Measurements from ENCODE around the gene PTGFRN.

Gene PTGFRN

GRCh38 chr1:116956378-116956777 lies 46.7 kb downstream of the PTGFRN start:
- no peaks in the 10 kb centered on the region for H3K9me3 ChIP-seq (ENCODE audit: control insufficient read depth, insufficient read depth, low read length)
- H3K4me3 ChIP-seq (ENCODE audit: low read depth, low read length), result no peak overlapping the region
- H3K4me1 ChIP-seq (ENCODE audit: control insufficient read depth, insufficient read depth, low read length), result peaks cover 10% of the 10 kb centered on the region
- no peak overlapping the region for H3K27ac ChIP-seq (ENCODE audit: low read depth, low read length)
- H3K9ac ChIP-seq (ENCODE audit: low read depth, low read length), result no peak overlapping the region
- no peaks in the 10 kb centered on the region for H3K27me3 ChIP-seq (ENCODE audit: control insufficient read depth, insufficient read depth, low read length)
- peaks cover 9% of the 10 kb centered on the region for H3K36me3 ChIP-seq (ENCODE audit: control insufficient read depth, insufficient read depth, low read length)

DNA sequence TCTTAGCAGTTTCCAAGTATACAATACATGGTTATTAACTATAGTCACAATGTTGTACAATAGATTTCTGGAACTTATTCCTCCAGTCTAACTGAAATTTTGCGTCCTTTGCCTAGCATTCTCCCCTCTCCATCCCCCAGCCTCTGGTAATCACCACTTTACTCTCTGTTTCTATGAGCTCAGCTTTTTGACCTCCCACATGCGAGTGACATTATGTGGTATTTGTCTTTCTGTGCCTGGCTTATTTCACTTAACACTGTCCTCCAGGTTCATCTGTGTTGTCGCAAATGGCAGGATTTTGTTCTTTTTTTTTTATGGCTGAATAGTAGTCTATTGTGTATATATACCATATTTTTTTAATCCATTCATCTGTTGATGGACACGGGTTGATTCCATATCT lies 47.9 kb downstream of the PTGFRN start:
- H3K9ac ChIP-seq (ENCODE audit: low read depth, low read length), result no peak overlapping the region
- no peak overlapping the region for H3K27ac ChIP-seq (ENCODE audit: low read depth, low read length)
- H3K36me3 ChIP-seq (ENCODE audit: control insufficient read depth, insufficient read depth, low read length), result peaks cover 16% of the 10 kb centered on the region
- H3K27me3 ChIP-seq (ENCODE audit: control insufficient read depth, insufficient read depth, low read length), result no peaks in the 10 kb centered on the region
- peaks cover 10% of the 10 kb centered on the region for H3K4me1 ChIP-seq (ENCODE audit: control insufficient read depth, insufficient read depth, low read length)
- H3K9me3 ChIP-seq (ENCODE audit: control insufficient read depth, insufficient read depth, low read length), result no peaks in the 10 kb centered on the region
- no peak overlapping the region for H3K4me3 ChIP-seq (ENCODE audit: low read depth, low read length)

GRCh38 chr1:116958110-116958509 lies 48.4 kb downstream of the PTGFRN start:
- Histone ChIP-seq H3K36me3 (ENCODE audit: control insufficient read depth, insufficient read depth, low read length) (peaks cover 16% of the 10 kb centered on the region), H3K4me1 (ENCODE audit: control insufficient read depth, insufficient read depth, low read length) (peaks cover 10% of the 10 kb centered on the region), H3K9ac (ENCODE audit: low read depth, low read length) (no peak overlapping the region), H3K4me3 (ENCODE audit: low read depth, low read length) (no peak overlapping the region), H3K27ac (ENCODE audit: low read depth, low read length) (no peak overlapping the region), H3K27me3 (ENCODE audit: control insufficient read depth, insufficient read depth, low read length) (no peaks in the 10 kb centered on the region), H3K9me3 (ENCODE audit: control insufficient read depth, insufficient read depth, low read length) (no peaks in the 10 kb centered on the region)

DNA sequence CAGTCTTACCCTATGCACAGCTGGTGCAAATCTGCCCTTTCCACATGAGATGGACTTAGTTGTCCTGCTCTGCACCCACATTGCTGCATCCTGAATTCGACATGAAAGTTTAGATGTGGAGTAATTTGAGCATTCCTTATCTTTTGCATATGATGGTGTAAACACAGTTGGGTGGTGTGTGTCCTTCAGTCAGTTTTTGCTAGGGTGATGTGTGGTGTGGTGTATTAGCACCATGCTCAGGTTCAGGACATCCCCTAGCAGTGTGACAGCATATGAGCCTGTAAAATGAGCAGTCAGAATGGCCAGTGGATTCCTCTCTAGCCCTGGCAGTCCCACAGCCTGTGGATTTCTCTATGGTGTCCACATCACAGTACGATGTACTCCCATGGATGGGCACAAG lies 49.3 kb downstream of the PTGFRN start:
- Histone ChIP-seq H3K9ac (ENCODE audit: low read depth, low read length) (no peak overlapping the region), H3K4me3 (ENCODE audit: low read depth, low read length) (no peak overlapping the region), H3K4me1 (ENCODE audit: control insufficient read depth, insufficient read depth, low read length) (peaks cover 10% of the 10 kb centered on the region), H3K9me3 (ENCODE audit: control insufficient read depth, insufficient read depth, low read length) (no peaks in the 10 kb centered on the region), H3K27ac (ENCODE audit: low read depth, low read length) (no peak overlapping the region), H3K36me3 (ENCODE audit: control insufficient read depth, insufficient read depth, low read length) (peaks cover 16% of the 10 kb centered on the region), H3K27me3 (ENCODE audit: control insufficient read depth, insufficient read depth, low read length) (no peaks in the 10 kb centered on the region)

GRCh38 chr1:116961606-116962005 lies 51.9 kb downstream of the PTGFRN start:
- H3K27ac ChIP-seq (ENCODE audit: low read depth, low read length), result no peak overlapping the region
- H3K4me3 ChIP-seq (ENCODE audit: low read depth, low read length), result no peak overlapping the region
- H3K27me3 ChIP-seq (ENCODE audit: control insufficient read depth, insufficient read depth, low read length), result no peaks in the 10 kb centered on the region
- H3K36me3 ChIP-seq (ENCODE audit: control insufficient read depth, insufficient read depth, low read length), result peaks cover 31% of the 10 kb centered on the region
- no peaks in the 10 kb centered on the region for H3K9me3 ChIP-seq (ENCODE audit: control insufficient read depth, insufficient read depth, low read length)
- H3K9ac ChIP-seq (ENCODE audit: low read depth, low read length), result no peak overlapping the region
- H3K4me1 ChIP-seq (ENCODE audit: control insufficient read depth, insufficient read depth, low read length), result no peaks in the 10 kb centered on the region

GRCh38 chr1:116962987-116963639 lies 53.4 kb downstream of the PTGFRN start:
- Histone ChIP-seq H3K36me3 (ENCODE audit: control insufficient read depth, insufficient read depth, low read length) (peaks cover 43% of the 10 kb centered on the region), H3K27ac (ENCODE audit: low read depth, low read length) (no peak overlapping the region), H3K4me3 (ENCODE audit: low read depth, low read length) (no peak overlapping the region), H3K9ac (ENCODE audit: low read depth, low read length) (no peak overlapping the region), H3K4me1 (ENCODE audit: control insufficient read depth, insufficient read depth, low read length) (no peaks in the 10 kb centered on the region), H3K27me3 (ENCODE audit: control insufficient read depth, insufficient read depth, low read length) (no peaks in the 10 kb centered on the region), H3K9me3 (ENCODE audit: control insufficient read depth, insufficient read depth, low read length) (no peaks in the 10 kb centered on the region)

DNA sequence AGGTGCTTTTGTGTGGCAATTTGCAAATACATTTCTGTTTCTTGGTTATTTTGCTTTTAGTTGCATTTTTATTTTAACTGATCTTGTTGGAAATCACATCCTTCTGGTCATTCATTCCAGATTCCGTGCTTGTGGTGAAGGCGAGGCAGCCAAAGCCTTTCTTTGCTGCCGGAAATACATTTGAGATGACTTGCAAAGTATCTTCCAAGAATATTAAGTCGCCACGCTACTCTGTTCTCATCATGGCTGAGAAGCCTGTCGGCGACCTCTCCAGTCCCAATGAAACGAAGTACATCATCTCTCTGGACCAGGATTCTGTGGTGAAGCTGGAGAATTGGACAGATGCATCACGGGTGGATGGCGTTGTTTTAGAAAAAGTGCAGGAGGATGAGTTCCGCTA lies 57.1 kb downstream of the PTGFRN start:
- Histone ChIP-seq H3K36me3 (ENCODE audit: control insufficient read depth, insufficient read depth, low read length) (peaks cover 42% of the 10 kb centered on the region), H3K4me1 (ENCODE audit: control insufficient read depth, insufficient read depth, low read length) (no peaks in the 10 kb centered on the region), H3K4me3 (ENCODE audit: low read depth, low read length) (no peak overlapping the region), H3K27ac (ENCODE audit: low read depth, low read length) (no peak overlapping the region), H3K27me3 (ENCODE audit: control insufficient read depth, insufficient read depth, low read length) (no peaks in the 10 kb centered on the region), H3K9ac (ENCODE audit: low read depth, low read length) (no peak overlapping the region), H3K9me3 (ENCODE audit: control insufficient read depth, insufficient read depth, low read length) (no peaks in the 10 kb centered on the region)

GRCh38 chr1:116968724-116969123 lies 59.0 kb downstream of the PTGFRN start:
- Histone ChIP-seq H3K4me1 (ENCODE audit: control insufficient read depth, insufficient read depth, low read length) (no peaks in the 10 kb centered on the region), H3K36me3 (ENCODE audit: control insufficient read depth, insufficient read depth, low read length) (peaks cover 36% of the 10 kb centered on the region), H3K9me3 (ENCODE audit: control insufficient read depth, insufficient read depth, low read length) (0 out of 2 replicates have a peak, but pooled peaks cover 2% of the 10 kb centered on the region), H3K27me3 (ENCODE audit: control insufficient read depth, insufficient read depth, low read length) (no peaks in the 10 kb centered on the region), H3K4me3 (ENCODE audit: low read depth, low read length) (no peak overlapping the region), H3K27ac (ENCODE audit: low read depth, low read length) (no peak overlapping the region), H3K9ac (ENCODE audit: low read depth, low read length) (no peak overlapping the region)

DNA sequence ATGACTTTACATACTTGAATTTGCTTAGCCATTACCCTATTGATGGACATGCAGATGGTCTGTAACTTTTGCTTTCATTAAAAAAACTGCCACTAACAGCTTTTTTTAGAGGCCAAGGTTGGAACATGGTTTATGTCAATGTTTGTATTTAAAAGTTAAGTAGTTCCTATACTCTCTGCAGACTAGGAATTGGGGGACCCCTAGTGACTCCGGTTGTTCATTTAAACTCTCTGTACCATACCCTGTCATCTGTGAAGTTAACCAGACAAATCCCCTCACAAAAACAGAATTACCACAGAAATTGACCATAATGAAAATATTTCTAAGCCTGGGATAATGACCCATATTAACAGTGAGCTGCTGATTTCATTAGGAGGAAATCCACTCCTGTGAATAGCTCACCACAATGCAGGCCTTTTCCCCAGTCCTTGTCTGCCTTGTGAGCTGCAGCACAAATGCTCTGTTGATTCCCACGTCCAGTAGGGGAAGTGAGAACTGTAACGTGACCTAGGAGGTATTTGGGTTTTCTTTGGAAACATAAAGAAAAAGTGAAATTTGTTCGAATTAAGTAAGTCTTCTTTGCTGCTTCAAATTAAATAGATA lies 61.6 kb downstream of the PTGFRN start:
- Histone ChIP-seq H3K4me3 (ENCODE audit: low read depth, low read length) (no peak overlapping the region), H3K27ac (ENCODE audit: low read depth, low read length) (no peak overlapping the region), H3K4me1 (ENCODE audit: control insufficient read depth, insufficient read depth, low read length) (no peaks in the 10 kb centered on the region), H3K9me3 (ENCODE audit: control insufficient read depth, insufficient read depth, low read length) (peaks cover 14% of the 10 kb centered on the region), H3K27me3 (ENCODE audit: control insufficient read depth, insufficient read depth, low read length) (no peaks in the 10 kb centered on the region), H3K9ac (ENCODE audit: low read depth, low read length) (no peak overlapping the region), H3K36me3 (ENCODE audit: control insufficient read depth, insufficient read depth, low read length) (peaks cover 32% of the 10 kb centered on the region)

- Histone ChIP-seq H3K4me1 (ENCODE audit: control insufficient read depth, insufficient read depth, low read length) (no peaks in the 10 kb centered on the region), H3K36me3 (ENCODE audit: control insufficient read depth, insufficient read depth, low read length) (peaks cover 29% of the 10 kb centered on the region), H3K27ac (ENCODE audit: low read depth, low read length) (no peak overlapping the region), H3K9me3 (ENCODE audit: control insufficient read depth, insufficient read depth, low read length) (peaks cover 14% of the 10 kb centered on the region), H3K27me3 (ENCODE audit: control insufficient read depth, insufficient read depth, low read length) (no peaks in the 10 kb centered on the region), H3K4me3 (ENCODE audit: low read depth, low read length) (no peak overlapping the region), H3K9ac (ENCODE audit: low read depth, low read length) (no peak overlapping the region)
These were observed 62.4 kb downstream of the PTGFRN start for GRCh38 chr1:116971965-116972673.

DNA sequence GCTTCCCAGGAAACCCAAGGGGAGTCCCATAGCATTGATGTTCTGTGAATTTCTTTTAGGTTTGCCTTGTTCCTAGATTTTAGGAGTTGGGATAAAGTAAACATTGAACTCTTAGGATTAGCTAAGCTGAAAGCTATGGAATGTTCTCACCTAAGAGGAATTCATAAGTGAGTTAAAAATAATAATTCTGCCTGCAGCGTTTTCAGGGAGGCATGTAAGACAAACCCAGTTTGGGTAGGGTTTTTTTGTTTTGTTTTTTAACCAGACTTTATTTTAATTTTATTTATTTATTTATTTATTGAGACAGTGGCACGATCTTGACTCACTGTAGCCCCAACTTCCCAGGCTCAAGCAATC lies 62.9 kb downstream of the PTGFRN start:
- H3K9ac ChIP-seq (ENCODE audit: low read depth, low read length), result no peak overlapping the region
- peaks cover 14% of the 10 kb centered on the region for H3K9me3 ChIP-seq (ENCODE audit: control insufficient read depth, insufficient read depth, low read length)
- no peak overlapping the region for H3K4me3 ChIP-seq (ENCODE audit: low read depth, low read length)
- no peaks in the 10 kb centered on the region for H3K4me1 ChIP-seq (ENCODE audit: control insufficient read depth, insufficient read depth, low read length)
- H3K36me3 ChIP-seq (ENCODE audit: control insufficient read depth, insufficient read depth, low read length), result peaks cover 24% of the 10 kb centered on the region
- no peaks in the 10 kb centered on the region for H3K27me3 ChIP-seq (ENCODE audit: control insufficient read depth, insufficient read depth, low read length)
- no peak overlapping the region for H3K27ac ChIP-seq (ENCODE audit: low read depth, low read length)
